Prostate gland (tissue), 2 donors: ENCODE measurements around the gene SLC16A6.
"Not testable (repeated sequence)": the region's sequence is repeated elsewhere in the genome, so short reads cannot be mapped to it uniquely, and the experiment has no call there.

Source experiments
- POLR2A ChIP-seq: fragments of 450-650 bp; IDR thresholded peaks from one replicate; pipeline ENCODE4 v1.6.1; 2016; ENCODE audit warnings: antibody characterized with exemption, mild to moderate bottlenecking
- TF ChIP-seq, protein P1 (sequence below), 4 experiments: fragments of 200-600 bp in 2 of 4; fragments of 450-650 bp in 2 of 4; sonication (generic) in 2 of 4; IDR thresholded peaks; 1 replicate in 3 of 4; 2 replicates in 1 of 4; pipeline ENCODE4 v1.5.1; 2016 to 2019; ENCODE audit warnings: antibody characterized with exemption in 4 of 4, mild to moderate bottlenecking in 2 of 4, moderate library complexity in 2 of 4

GRCh38 chr17:68259648-68259951 is 31.3 kb downstream of the SLC16A6 start:
- TF ChIP-seq, protein P1, sequence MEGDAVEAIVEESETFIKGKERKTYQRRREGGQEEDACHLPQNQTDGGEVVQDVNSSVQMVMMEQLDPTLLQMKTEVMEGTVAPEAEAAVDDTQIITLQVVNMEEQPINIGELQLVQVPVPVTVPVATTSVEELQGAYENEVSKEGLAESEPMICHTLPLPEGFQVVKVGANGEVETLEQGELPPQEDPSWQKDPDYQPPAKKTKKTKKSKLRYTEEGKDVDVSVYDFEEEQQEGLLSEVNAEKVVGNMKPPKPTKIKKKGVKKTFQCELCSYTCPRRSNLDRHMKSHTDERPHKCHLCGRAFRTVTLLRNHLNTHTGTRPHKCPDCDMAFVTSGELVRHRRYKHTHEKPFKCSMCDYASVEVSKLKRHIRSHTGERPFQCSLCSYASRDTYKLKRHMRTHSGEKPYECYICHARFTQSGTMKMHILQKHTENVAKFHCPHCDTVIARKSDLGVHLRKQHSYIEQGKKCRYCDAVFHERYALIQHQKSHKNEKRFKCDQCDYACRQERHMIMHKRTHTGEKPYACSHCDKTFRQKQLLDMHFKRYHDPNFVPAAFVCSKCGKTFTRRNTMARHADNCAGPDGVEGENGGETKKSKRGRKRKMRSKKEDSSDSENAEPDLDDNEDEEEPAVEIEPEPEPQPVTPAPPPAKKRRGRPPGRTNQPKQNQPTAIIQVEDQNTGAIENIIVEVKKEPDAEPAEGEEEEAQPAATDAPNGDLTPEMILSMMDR (IDR thresholded peaks at IDR 0.05): not testable (repeated sequence)
- TF ChIP-seq POLR2A: not testable (repeated sequence)
